ENCODE measurements around the gene HNRNPA1L2.

- TF ChIP-seq CTCF (IDR thresholded peaks at IDR 0.05; ENCODE audit: low read depth, low read length, poor library complexity, severe bottlenecking) = no peak
- no peak for TF ChIP-seq EZH2phosphoT487 (IDR thresholded peaks at IDR 0.05; ENCODE audit: borderline replicate concordance, low read length)
Measured at GRCh38 chr13:52651897-52652195, 9.6 kb downstream of the HNRNPA1L2 start.
